HUES64 (cell line): ENCODE measurements around the gene KCNJ9.
"Not testable (repeated sequence)": the region's sequence is repeated elsewhere in the genome, so short reads cannot be mapped to it uniquely, and the experiment has no call there.

Experiments
- H3K27ac ChIP-seq: 2 replicates; pipeline ENCODE4 v1.7.0; 2013; ENCODE audit warnings: low read depth, low read length, inconsistent platforms
- H3K27me3 ChIP-seq: 2 replicates; pipeline ENCODE4 v1.6.1; 2013; ENCODE audit warnings: mild to moderate bottlenecking, low read length; ENCODE audit not compliant: insufficient read depth
- H3K36me3 ChIP-seq: 2 replicates; pipeline ENCODE4 v1.6.1; 2013; ENCODE audit warnings: mild to moderate bottlenecking, low read length; ENCODE audit not compliant: insufficient read depth
- H3K4me1 ChIP-seq: 2 replicates; pipeline ENCODE4 v1.6.1; 2013; ENCODE audit warnings: mild to moderate bottlenecking, low read length, moderate library complexity; ENCODE audit not compliant: insufficient read depth
- H3K4me3 ChIP-seq: 2 replicates; pipeline ENCODE4 v1.5.1; 2013; ENCODE audit warnings: mild to moderate bottlenecking, low read length, moderate library complexity
- H3K9ac ChIP-seq: 2 replicates; pipeline ENCODE4 v1.6.1; 2013; ENCODE audit warnings: mild to moderate bottlenecking, low read depth, low read length
- H3K9me3 ChIP-seq: 2 replicates; pipeline ENCODE4 v1.6.1; 2013; ENCODE audit warnings: low read depth, low read length; ENCODE audit not compliant: insufficient read depth
- WGBS: fragments of 150-250, 120-280 bp; methylation state at CpG from one replicate; pipeline ENCODE4 v1.1.7; 2013; ENCODE audit warnings: missing lambda C conversion rate; 5-methylcytosine and 5-hydroxymethylcytosine counted together

The KCNJ9 gene

DNA sequence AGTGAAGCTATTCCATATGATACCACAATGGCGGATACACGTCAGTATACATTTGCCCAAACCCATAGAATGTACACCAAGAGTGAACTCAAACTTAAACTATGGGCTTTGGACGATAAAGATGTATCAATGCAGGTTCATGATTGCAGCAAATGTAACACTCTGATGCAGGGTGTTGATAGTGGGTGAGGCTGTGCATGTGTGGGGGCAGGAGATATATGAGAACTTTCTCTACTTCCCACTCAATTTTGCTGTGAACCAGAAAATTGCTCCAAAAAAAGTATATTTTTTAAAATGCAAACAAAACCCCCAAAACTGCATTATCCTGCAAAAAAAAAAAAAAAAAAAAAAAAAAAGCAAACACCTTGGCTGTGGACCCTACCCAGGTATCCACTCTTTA is 37.6 kb downstream of the KCNJ9 start:
- H3K4me3 ChIP-seq = no peak overlapping the region
- 93% methylated on average over 3 of the region's 3 CpGs for WGBS
- H3K27ac ChIP-seq = no peak overlapping the region
- H3K4me1 ChIP-seq = peaks cover 35% of the 10 kb centered on the region
- no peaks in the 10 kb centered on the region for H3K27me3 ChIP-seq
- no peak overlapping the region for H3K9ac ChIP-seq
- H3K36me3 ChIP-seq = peaks cover 20% of the 10 kb centered on the region; the same call in 1 of the 2 replicates
- no peaks in the 10 kb centered on the region for H3K9me3 ChIP-seq

DNA sequence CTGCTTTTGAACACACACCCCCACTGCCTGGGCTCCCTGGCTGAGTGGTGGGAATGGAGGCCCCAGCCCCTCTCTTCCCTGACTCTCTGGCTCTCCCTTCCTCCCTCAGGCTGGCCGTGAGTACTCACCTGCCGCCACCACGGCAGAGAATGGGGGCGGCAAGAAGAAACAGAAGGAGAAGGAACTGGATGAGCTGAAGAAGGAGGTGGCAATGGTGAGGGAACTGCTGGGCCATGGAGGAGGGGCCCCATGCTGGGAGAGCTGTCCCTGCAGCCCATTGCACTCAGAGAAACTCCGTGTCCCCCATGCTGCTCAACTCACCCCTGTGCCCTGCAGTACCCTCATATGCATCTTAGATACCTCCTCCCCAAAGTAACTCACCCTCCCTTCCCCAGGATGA is 39.5 kb downstream of the KCNJ9 start:
- 90% methylated on average over 5 of the region's 5 CpGs for WGBS
- H3K4me1 ChIP-seq = peaks cover 25% of the 10 kb centered on the region
- H3K4me3 ChIP-seq = no peak overlapping the region
- no peaks in the 10 kb centered on the region for H3K27me3 ChIP-seq
- H3K9ac ChIP-seq = no peak overlapping the region
- H3K9me3 ChIP-seq = no peaks in the 10 kb centered on the region
- no peak overlapping the region for H3K27ac ChIP-seq
- peaks cover 38% of the 10 kb centered on the region for H3K36me3 ChIP-seq

- Histone ChIP-seq H3K36me3 (peaks cover 44% of the 10 kb centered on the region), H3K9me3 (no peaks in the 10 kb centered on the region), H3K27ac (no peak overlapping the region), H3K27me3 (no peaks in the 10 kb centered on the region), H3K9ac (no peak overlapping the region), H3K4me3 (no peak overlapping the region), H3K4me1 (peaks cover 25% of the 10 kb centered on the region)
- no CpG with 5 or more reads among the region's 1 CpG for WGBS
Measured at GRCh38 chr1:160121388-160121787, 40.0 kb downstream of the KCNJ9 start.

DNA sequence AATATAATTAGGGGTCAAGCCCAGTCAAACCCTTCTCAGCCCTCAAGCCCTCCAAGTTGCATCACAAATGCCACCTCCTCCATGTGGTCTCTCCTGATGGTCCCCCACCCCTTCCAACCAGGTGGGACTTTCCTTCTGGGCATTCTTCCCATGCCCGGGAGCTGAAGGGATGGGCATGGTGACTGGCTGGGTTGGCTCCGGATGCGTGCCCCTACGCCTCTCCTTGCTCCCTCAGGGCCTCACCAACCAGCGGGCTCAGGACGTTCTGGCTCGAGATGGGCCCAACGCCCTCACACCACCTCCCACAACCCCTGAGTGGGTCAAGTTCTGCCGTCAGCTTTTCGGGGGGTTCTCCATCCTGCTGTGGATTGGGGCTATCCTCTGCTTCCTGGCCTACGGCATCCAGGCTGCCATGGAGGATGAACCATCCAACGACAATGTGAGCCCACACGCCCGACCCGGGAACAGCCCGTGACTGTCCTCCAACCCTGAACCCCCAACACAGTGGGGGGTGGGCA is 41.7 kb downstream of the KCNJ9 start:
- no peak overlapping the region for H3K4me3 ChIP-seq
- H3K27ac ChIP-seq = no peak overlapping the region
- 90% methylated on average over 15 of the region's 16 CpGs for WGBS

DNA sequence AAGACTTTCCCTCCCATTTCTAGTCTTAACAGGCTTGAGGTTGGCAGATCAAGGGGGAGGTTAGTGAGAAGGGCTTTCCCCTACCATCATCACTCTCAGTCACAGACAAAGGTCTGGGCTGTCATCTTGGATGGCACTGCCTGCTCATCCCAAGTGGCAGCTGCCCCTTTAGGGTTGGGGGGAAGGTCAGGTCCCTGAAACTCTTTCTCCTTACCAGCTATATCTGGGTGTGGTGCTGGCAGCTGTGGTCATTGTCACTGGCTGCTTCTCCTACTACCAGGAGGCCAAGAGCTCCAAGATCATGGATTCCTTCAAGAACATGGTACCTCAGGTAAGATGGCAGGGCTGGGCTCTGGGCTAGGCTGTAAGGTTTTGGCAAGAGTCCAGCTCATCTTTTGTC is 42.4 kb downstream of the KCNJ9 start:
- no peak overlapping the region for H3K27ac ChIP-seq
- H3K4me3 ChIP-seq = no peak overlapping the region
- H3K4me1 ChIP-seq = peaks cover 6% of the 10 kb centered on the region; the same call in 1 of the 2 replicates
- no peaks in the 10 kb centered on the region for H3K9me3 ChIP-seq
- peaks cover 63% of the 10 kb centered on the region for H3K36me3 ChIP-seq
- no peak overlapping the region for H3K9ac ChIP-seq
- H3K27me3 ChIP-seq = no peaks in the 10 kb centered on the region

More for the DNA sequence above, 41.7 kb downstream of the KCNJ9 start:
- Histone ChIP-seq H3K27me3 (no peaks in the 10 kb centered on the region), H3K4me1 (peaks cover 10% of the 10 kb centered on the region), H3K9me3 (no peaks in the 10 kb centered on the region), H3K9ac (no peak overlapping the region), H3K36me3 (peaks cover 58% of the 10 kb centered on the region)

GRCh38 chr1:160124705-160125478 is 43.6 kb downstream of the KCNJ9 start:
- Histone ChIP-seq H3K4me1 (peaks cover 6% of the 10 kb centered on the region; the same call in 1 of the 2 replicates), H3K27me3 (no peaks in the 10 kb centered on the region), H3K4me3 (no peak overlapping the region), H3K9me3 (no peaks in the 10 kb centered on the region), H3K36me3 (peaks cover 75% of the 10 kb centered on the region), H3K27ac (no peak overlapping the region), H3K9ac (no peak overlapping the region)
- WGBS = 80% methylated on average over 8 of the region's 8 CpGs

GRCh38 chr1:160125746-160126145 is 44.4 kb downstream of the KCNJ9 start:
- 96% methylated on average over 1 of the region's 1 CpG for WGBS
- H3K27ac ChIP-seq = no peak overlapping the region
- H3K9ac ChIP-seq = no peak overlapping the region
- peaks cover 83% of the 10 kb centered on the region for H3K36me3 ChIP-seq
- peaks cover 6% of the 10 kb centered on the region; the same call in 1 of the 2 replicates for H3K4me1 ChIP-seq
- no peaks in the 10 kb centered on the region for H3K9me3 ChIP-seq
- no peaks in the 10 kb centered on the region for H3K27me3 ChIP-seq
- no peak overlapping the region for H3K4me3 ChIP-seq

DNA sequence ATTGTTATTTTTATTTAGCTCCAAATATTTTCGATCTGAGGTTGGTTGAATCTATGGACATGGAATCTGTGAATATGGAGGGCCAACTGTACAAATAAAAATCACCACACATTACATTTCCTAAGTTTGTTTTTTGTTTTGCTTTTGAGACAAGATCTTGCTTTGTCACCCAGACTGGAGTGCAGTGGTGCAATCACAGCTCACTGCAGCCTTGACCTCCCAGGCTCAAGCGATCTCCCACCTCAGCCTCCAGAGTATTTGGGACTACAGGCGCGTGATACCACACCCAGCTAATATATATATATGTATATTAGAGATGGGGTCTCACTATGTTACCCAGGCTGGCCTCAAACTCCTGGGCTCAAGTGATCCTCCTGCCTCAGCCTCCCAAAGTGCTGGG is 45.0 kb downstream of the KCNJ9 start:
- not testable (repeated sequence) for H3K27me3 ChIP-seq, H3K9ac ChIP-seq, H3K9me3 ChIP-seq, H3K4me3 ChIP-seq, H3K4me1 ChIP-seq, H3K27ac ChIP-seq
- peaks cover 83% of the 10 kb centered on the region for H3K36me3 ChIP-seq
- WGBS = 81% methylated on average over 1 of the region's 4 CpGs

DNA sequence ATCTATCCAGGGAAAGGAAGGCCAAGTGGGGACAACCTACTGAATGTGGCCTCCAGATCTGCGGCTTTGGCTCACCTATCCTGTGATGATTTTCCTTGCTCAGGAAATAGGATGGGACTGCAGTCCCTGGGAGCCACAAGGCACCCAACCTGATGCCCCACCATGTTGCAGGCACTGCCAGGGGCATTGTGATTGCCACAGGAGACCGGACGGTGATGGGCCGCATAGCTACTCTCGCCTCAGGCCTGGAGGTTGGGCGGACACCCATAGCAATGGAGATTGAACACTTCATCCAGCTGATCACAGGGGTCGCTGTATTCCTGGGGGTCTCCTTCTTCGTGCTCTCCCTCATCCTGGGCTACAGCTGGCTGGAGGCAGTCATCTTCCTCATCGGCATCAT is 46.0 kb downstream of the KCNJ9 start:
- H3K27ac ChIP-seq = no peak overlapping the region
- H3K4me3 ChIP-seq = no peak overlapping the region
- no peaks in the 10 kb centered on the region for H3K9me3 ChIP-seq
- peaks cover 81% of the 10 kb centered on the region for H3K36me3 ChIP-seq
- peaks cover 6% of the 10 kb centered on the region; the same call in 1 of the 2 replicates for H3K4me1 ChIP-seq
- H3K27me3 ChIP-seq = no peaks in the 10 kb centered on the region
- H3K9ac ChIP-seq = no peak overlapping the region
- WGBS = 96% methylated on average over 9 of the region's 9 CpGs

GRCh38 chr1:160127865-160128523 is 46.7 kb downstream of the KCNJ9 start:
- peaks cover 6% of the 10 kb centered on the region; the same call in 1 of the 2 replicates for H3K4me1 ChIP-seq
- H3K9me3 ChIP-seq = no peaks in the 10 kb centered on the region
- H3K27ac ChIP-seq = no peak overlapping the region
- no peak overlapping the region for H3K4me3 ChIP-seq
- WGBS = 84% methylated on average over 7 of the region's 7 CpGs
- no peaks in the 10 kb centered on the region for H3K27me3 ChIP-seq
- H3K36me3 ChIP-seq = peaks cover 79% of the 10 kb centered on the region
- no peak overlapping the region for H3K9ac ChIP-seq

DNA sequence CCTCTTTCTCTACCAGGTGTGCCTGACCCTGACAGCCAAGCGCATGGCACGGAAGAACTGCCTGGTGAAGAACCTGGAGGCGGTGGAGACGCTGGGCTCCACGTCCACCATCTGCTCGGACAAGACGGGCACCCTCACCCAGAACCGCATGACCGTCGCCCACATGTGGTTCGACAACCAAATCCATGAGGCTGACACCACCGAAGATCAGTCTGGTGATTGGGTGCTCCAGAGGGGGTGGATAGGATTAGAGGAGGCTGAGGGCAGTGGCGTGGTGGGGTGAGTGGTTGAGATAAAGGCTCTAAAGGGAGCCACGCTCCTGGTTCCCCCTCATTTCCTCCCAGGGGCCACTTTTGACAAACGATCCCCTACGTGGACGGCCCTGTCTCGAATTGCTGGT is 47.3 kb downstream of the KCNJ9 start:
- no peaks in the 10 kb centered on the region for H3K9me3 ChIP-seq
- H3K36me3 ChIP-seq = peaks cover 83% of the 10 kb centered on the region
- no peak overlapping the region for H3K9ac ChIP-seq
- H3K4me3 ChIP-seq = no peak overlapping the region
- no peaks in the 10 kb centered on the region for H3K27me3 ChIP-seq
- no peak overlapping the region for H3K27ac ChIP-seq
- peaks cover 6% of the 10 kb centered on the region; the same call in 1 of the 2 replicates for H3K4me1 ChIP-seq
- 92% methylated on average over 18 of the region's 18 CpGs for WGBS
